GM20000 (cell line): ENCODE data around the gene SORBS1.

Experiments used
- DNase-seq: peaks from one replicate; pipeline ENCODE4 v3.0.0; 2012; ENCODE audit warnings: low spot score
- CTCF ChIP-seq: IDR thresholded peaks from 2 replicates; pipeline ENCODE4 v1.5.1; 2012; ENCODE audit warnings: mild to moderate bottlenecking, control low read depth; ENCODE audit errors: extremely low read depth, missing control alignments

The SORBS1 gene

GRCh38 chr10:95500649-95501048 is 60.5 kb downstream of the SORBS1 start:
- TF ChIP-seq CTCF: no peak
- DNase-seq: no peak

- no peak for TF ChIP-seq CTCF
- no peak for DNase-seq
These were observed 61.1 kb downstream of the SORBS1 start for GRCh38 chr10:95500097-95500496.

GRCh38 chr10:95499482-95499989 is 61.6 kb downstream of the SORBS1 start:
- no peak for DNase-seq
- TF ChIP-seq CTCF: no peak

GRCh38 chr10:95496951-95497350 is 64.2 kb downstream of the SORBS1 start:
- TF ChIP-seq CTCF: no peak
- no peak for DNase-seq

- no peak for DNase-seq
- no peak for TF ChIP-seq CTCF
These were observed 64.8 kb downstream of the SORBS1 start for GRCh38 chr10:95496246-95496911.

- no peak for DNase-seq
- TF ChIP-seq CTCF: no peak
These were observed 67.3 kb downstream of the SORBS1 start for GRCh38 chr10:95493862-95494261.

GRCh38 chr10:95487994-95488393 is 73.2 kb downstream of the SORBS1 start:
- DNase-seq: no peak
- no peak for TF ChIP-seq CTCF
